Colonic mucosa (tissue), 4 donors: Measurements from ENCODE around the gene ZNF341. TPM values are rescaled to one million over a fixed set of nuclear protein-coding genes. Genes with fewer than 3 reads are reported as not detected.

ENCODE experiments used
- DNase-seq: peaks from one replicate; pipeline ENCODE4 v3.0.0-alpha.2; 2020
- H3K27ac ChIP-seq: fragments of 200-600 bp; one replicate; pipeline ENCODE4 v1.8.0; 2021
- H3K27me3 ChIP-seq: fragments of 200-600 bp; one replicate; pipeline ENCODE4 v1.8.0; 2021
- H3K36me3 ChIP-seq: fragments of 200-600 bp; one replicate; pipeline ENCODE4 v1.8.0; 2021
- H3K4me1 ChIP-seq: fragments of 200-600 bp; one replicate; pipeline ENCODE4 v1.8.0; 2021; ENCODE audit warnings: mild to moderate bottlenecking
- H3K4me3 ChIP-seq: fragments of 200-600 bp; one replicate; pipeline ENCODE4 v1.8.0; 2021
- H3K9ac ChIP-seq, 2 donors: one replicate each; pipeline ENCODE4 v1.7.0; 2013; ENCODE audit warnings: control low read depth in 2 of 2, low read depth in 2 of 2, low read length in 2 of 2
- H3K9me3 ChIP-seq: fragments of 200-600 bp; one replicate; pipeline ENCODE4 v1.8.0; 2021
- intact Hi-C: fragments of 100-400 bp; cut with DNase I; formaldehyde crosslinking; loops from one replicate; pipeline ENCODE4 v1.14.1; 2022
- total RNA-seq, 2 donors: library from RNA; stranded (reverse); fragmentation: NEBNext Ultra II Directional in 1 of 2; extraction: Animal tissue kit (Norgen Biotek cat#: 25700) in 1 of 2; gene quantifications; one replicate each; pipeline ENCODE4 v1.2.1, GENCODE V29; 2021
- TF ChIP-seq, protein P1 (sequence below): fragments of 200-600 bp; IDR thresholded peaks from one replicate; pipeline ENCODE4 v1.8.0; 2022; ENCODE audit warnings: antibody characterized with exemption, mild to moderate bottlenecking
- donor health status: healthy.
- donor health status: DM: no; HTN: no; CAD: no.
- donor health status: DM: no; HTN: no; CAD: no.

The ZNF341 gene
- total RNA-seq, 2 donors from 2014 or later = 2.7 to 6.1 TPM

DNA sequence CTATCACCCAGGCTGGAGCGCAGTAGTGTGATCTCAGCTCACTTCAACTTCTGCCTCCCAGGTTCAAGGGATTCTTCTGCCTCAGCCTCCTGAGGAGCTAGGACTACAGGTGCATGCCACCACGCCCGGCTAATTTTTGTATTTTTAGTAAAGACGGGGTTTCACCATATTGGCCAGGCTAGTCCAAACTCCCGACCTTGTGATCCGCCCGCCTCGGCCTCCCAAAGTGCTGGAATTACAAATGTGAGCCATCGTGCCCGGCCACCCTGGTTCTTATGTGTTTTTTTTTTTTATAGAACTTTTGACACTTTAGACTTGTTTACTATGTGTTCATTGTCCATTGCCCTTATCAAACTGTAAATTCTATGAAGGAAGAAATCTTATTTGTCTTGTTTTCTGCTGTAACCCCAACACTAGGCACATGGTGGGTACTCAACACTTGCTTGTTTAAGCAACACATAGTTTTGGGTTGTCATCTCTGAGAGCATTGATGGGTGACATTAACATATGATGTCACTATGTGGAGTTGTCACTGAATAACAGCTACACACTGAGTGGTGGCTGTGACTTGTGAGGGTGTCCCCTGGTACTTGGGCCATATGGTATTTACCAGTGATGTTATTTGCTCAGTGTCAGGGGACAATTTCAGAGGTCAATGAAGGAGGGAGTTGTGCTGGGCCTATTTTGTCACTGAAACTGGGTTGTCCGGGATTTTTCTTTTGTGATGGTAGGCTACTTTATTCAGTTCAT, 10.2 kb upstream of the ZNF341 start:
- Histone ChIP-seq H3K9ac (no peak overlapping the region), H3K27ac (no peak overlapping the region), H3K27me3 (no peaks in the 10 kb centered on the region), H3K4me3 (no peak overlapping the region), H3K36me3 (no peaks in the 10 kb centered on the region), H3K4me1 (no peaks in the 10 kb centered on the region), H3K9me3 (no peaks in the 10 kb centered on the region)
- DNase-seq = no peak
- TF ChIP-seq, protein P1, sequence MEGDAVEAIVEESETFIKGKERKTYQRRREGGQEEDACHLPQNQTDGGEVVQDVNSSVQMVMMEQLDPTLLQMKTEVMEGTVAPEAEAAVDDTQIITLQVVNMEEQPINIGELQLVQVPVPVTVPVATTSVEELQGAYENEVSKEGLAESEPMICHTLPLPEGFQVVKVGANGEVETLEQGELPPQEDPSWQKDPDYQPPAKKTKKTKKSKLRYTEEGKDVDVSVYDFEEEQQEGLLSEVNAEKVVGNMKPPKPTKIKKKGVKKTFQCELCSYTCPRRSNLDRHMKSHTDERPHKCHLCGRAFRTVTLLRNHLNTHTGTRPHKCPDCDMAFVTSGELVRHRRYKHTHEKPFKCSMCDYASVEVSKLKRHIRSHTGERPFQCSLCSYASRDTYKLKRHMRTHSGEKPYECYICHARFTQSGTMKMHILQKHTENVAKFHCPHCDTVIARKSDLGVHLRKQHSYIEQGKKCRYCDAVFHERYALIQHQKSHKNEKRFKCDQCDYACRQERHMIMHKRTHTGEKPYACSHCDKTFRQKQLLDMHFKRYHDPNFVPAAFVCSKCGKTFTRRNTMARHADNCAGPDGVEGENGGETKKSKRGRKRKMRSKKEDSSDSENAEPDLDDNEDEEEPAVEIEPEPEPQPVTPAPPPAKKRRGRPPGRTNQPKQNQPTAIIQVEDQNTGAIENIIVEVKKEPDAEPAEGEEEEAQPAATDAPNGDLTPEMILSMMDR = no peak
- intact Hi-C loops = no loop called here

DNA sequence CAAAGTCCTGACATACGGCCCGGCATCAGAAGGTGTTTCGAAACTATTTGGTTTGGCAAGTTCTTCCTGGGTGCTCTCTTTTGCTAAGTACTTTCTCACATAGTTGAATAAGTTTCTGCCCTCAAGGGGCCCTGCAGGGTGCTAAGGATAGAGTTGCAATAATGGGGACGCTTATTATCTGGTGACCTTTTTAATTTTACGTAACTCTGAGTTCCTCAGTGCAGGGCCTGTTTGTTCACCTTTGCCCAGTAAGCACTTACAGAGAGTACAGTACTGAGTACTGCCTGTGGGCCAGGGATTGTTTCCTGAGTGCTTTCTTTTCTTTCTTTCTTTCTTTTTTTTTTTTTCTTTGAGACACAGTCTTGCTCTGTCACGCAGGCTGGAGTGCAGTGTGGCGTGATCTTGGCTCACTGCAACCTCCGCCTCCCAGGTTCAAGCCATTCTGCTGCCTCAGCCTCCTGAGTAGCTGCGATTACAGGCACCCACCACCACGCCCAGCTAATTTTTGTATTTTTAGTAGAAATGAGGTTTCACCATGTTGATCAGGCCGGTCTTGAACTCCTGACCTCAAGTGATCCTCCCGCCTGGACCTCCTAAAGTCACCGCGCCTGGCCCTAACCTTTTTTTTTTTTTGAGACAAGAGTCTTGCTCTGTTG, 7.2 kb upstream of the ZNF341 start:
- TF ChIP-seq, protein P1 = no peak
- Histone ChIP-seq H3K9ac (no peak overlapping the region), H3K27me3 (no peaks in the 10 kb centered on the region), H3K4me3 (no peak overlapping the region), H3K4me1 (no peaks in the 10 kb centered on the region), H3K9me3 (no peaks in the 10 kb centered on the region), H3K27ac (no peak overlapping the region), H3K36me3 (no peaks in the 10 kb centered on the region)
- no peak for DNase-seq
- intact Hi-C loops = no loop called here

- Histone ChIP-seq H3K9me3 (no peaks in the 10 kb centered on the region), H3K4me1 (no peaks in the 10 kb centered on the region), H3K36me3 (no peaks in the 10 kb centered on the region), H3K27ac (no peak overlapping the region), H3K9ac (no peak overlapping the region), H3K4me3 (no peak overlapping the region), H3K27me3 (no peaks in the 10 kb centered on the region)
- intact Hi-C loops = no loop called here
- TF ChIP-seq, protein P1 = no peak
- no peak for DNase-seq
These were observed 6.1 kb upstream of the ZNF341 start for GRCh38 chr20:33725607-33726264.

DNA sequence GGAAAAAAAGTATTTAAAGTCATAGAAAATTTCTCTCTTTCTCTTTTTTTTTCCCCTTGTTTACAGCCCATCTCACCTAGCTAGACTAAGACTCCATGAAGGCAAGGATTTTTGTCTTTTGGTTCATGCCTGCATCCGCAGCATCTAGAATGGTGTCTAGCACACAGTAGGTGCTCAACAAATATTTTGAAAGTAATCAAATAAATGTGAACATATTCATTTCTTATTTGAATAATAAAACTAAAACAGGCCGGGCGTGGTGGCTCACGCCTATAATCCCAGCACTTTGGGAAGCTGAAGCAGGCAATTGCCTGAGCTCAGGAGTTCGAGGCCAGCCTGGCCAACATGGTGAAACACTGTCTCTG, 4.7 kb upstream of the ZNF341 start:
- no peak overlapping the region for H3K27ac ChIP-seq
- H3K36me3 ChIP-seq = no peaks in the 10 kb centered on the region
- H3K27me3 ChIP-seq = no peaks in the 10 kb centered on the region
- intact Hi-C loops = no loop called here
- H3K9ac ChIP-seq = no peak overlapping the region
- H3K4me3 ChIP-seq = no peak overlapping the region
- H3K9me3 ChIP-seq = no peaks in the 10 kb centered on the region
- no peaks in the 10 kb centered on the region for H3K4me1 ChIP-seq
- TF ChIP-seq, protein P1 = no peak
- DNase-seq = no peak

DNA sequence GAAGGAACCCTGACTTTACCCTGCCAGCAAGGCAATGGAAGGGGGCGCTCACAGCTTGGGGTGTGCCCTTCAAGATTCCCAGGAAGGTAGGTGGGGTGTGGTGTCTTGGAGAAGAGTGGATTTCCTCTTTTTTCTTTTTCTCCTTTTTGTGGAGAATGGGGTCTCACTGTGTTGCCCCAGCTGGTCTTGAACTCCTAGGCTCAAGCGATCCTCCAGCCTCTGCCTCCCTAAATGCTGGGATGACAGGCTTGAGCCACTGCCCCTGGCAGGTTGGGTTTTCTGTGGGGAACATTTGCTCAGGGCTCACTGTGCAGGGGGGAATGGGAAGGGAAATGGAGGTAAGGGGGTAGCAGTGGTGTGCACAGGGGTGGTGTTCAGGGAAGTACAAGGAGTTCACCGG, 4.0 kb upstream of the ZNF341 start:
- DNase-seq = no peak
- Histone ChIP-seq H3K4me3 (no peak overlapping the region), H3K27me3 (no peaks in the 10 kb centered on the region), H3K9ac (no peak overlapping the region), H3K4me1 (no peaks in the 10 kb centered on the region), H3K36me3 (no peaks in the 10 kb centered on the region), H3K9me3 (no peaks in the 10 kb centered on the region), H3K27ac (no peak overlapping the region)
- intact Hi-C loops = no loop called here
- TF ChIP-seq, protein P1 = no peak
